Subcutaneous adipose tissue (tissue), 4 donors: ENCODE results near the gene CAMTA1. TPM values are rescaled to one million over a fixed set of nuclear protein-coding genes. Genes with fewer than 3 reads are reported as not detected.

Experiments used
- CTCF ChIP-seq: fragments of 450-650 bp; IDR thresholded peaks from one replicate; pipeline ENCODE4 v1.5.1; 2016; ENCODE audit warnings: low read depth, mild to moderate bottlenecking, control low read depth, antibody characterized with exemption, moderate library complexity
- total RNA-seq, 4 donors: library from RNA; depleted of rRNA; stranded (reverse); fragments of >200 nt; gene quantifications; one replicate each; pipeline ENCODE4 v1.1.0, GENCODE V29; 2016

CAMTA1 gene
- total RNA-seq, 4 donors from 2014 or later, result 58.6 to 82.5 (median 78.0) TPM

- TF ChIP-seq CTCF, result no peak
Observed at GRCh38 chr1:7363450-7363849, 578.2 kb downstream of the CAMTA1 start.

- no peak for TF ChIP-seq CTCF
Observed at GRCh38 chr1:7365706-7366105, 580.5 kb downstream of the CAMTA1 start.

- TF ChIP-seq CTCF, result no peak
Observed at GRCh38 chr1:7366286-7366954, 581.2 kb downstream of the CAMTA1 start.

- no peak for TF ChIP-seq CTCF
Observed at GRCh38 chr1:7366955-7367665, 581.9 kb downstream of the CAMTA1 start.

- TF ChIP-seq CTCF, result no peak
Observed at GRCh38 chr1:7369866-7370265, 584.6 kb downstream of the CAMTA1 start.

GRCh38 chr1:7371926-7372325, 586.7 kb downstream of the CAMTA1 start:
- no peak for TF ChIP-seq CTCF

- TF ChIP-seq CTCF, result no peak
Observed at GRCh38 chr1:7372477-7373120, 587.3 kb downstream of the CAMTA1 start.
